NCI-H510A (cell line): ENCODE results near the gene TMEM181.
A peak's percentile ranks its signal among the peaks of the same experiment; 100 is the strongest.
"Not testable (repeated sequence)": the region's sequence is repeated elsewhere in the genome, so short reads cannot be mapped to it uniquely, and the experiment has no call there.

Experiments used
- DNase-seq: peaks from one replicate; lab custom pipeline; 2025; lab: John Stamatoyannopoulos, UW

Gene TMEM181

GRCh38 chr6:158536891-158537798 lies 22.7 kb upstream of the TMEM181 start:
- no peak for DNase-seq

- no peak for DNase-seq
These were observed 21.1 kb upstream of the TMEM181 start for GRCh38 chr6:158538741-158539140.

- no peak for DNase-seq
These were observed 20.5 kb upstream of the TMEM181 start for GRCh38 chr6:158539413-158539812.

GRCh38 chr6:158539881-158540280 lies 20.0 kb upstream of the TMEM181 start:
- DNase-seq = no peak

- DNase-seq = no peak
These were observed 16.2 kb upstream of the TMEM181 start for GRCh38 chr6:158543606-158544185.

- DNase-seq = no peak
These were observed 15.5 kb upstream of the TMEM181 start for GRCh38 chr6:158544428-158544827.

GRCh38 chr6:158545043-158545966 lies 14.6 kb upstream of the TMEM181 start:
- DNase-seq = no peak

- peak; percentile 53 for DNase-seq
These were observed 11.3 kb upstream of the TMEM181 start for GRCh38 chr6:158548418-158549161.

GRCh38 chr6:158552055-158552795 lies 7.7 kb upstream of the TMEM181 start:
- DNase-seq = no peak

GRCh38 chr6:158552796-158553138 lies 7.1 kb upstream of the TMEM181 start:
- DNase-seq = no peak

GRCh38 chr6:158554611-158555361 lies 5.1 kb upstream of the TMEM181 start:
- DNase-seq = no peak

GRCh38 chr6:158556113-158556512 lies 3.8 kb upstream of the TMEM181 start:
- DNase-seq = no peak

- not testable (repeated sequence) for DNase-seq
These were observed 2.8 kb upstream of the TMEM181 start for GRCh38 chr6:158557110-158557509.

GRCh38 chr6:158557927-158558326 lies 2.0 kb upstream of the TMEM181 start:
- DNase-seq = no peak

- DNase-seq = no peak
These were observed 1.2 kb upstream of the TMEM181 start for GRCh38 chr6:158558415-158559306.

- no peak for DNase-seq
These were observed 475 bp upstream of the TMEM181 start for GRCh38 chr6:158559338-158559894.

GRCh38 chr6:158560836-158561320 lies 987 bp downstream of the TMEM181 start:
- DNase-seq = no peak

- no peak for DNase-seq
These were observed 1.5 kb downstream of the TMEM181 start for GRCh38 chr6:158561321-158561884.
